Stomach (tissue), 4 donors: Measurements from ENCODE around the gene FRMD8.
A peak's percentile ranks its signal among the peaks of the same experiment; 100 is the strongest.

ENCODE experiments used
- CTCF ChIP-seq, 7 experiments: fragments of 450-650 bp in 4 of 7; fragments of 200-600 bp in 3 of 7; sonication (generic) in 3 of 7; IDR thresholded peaks; one replicate each; pipeline ENCODE4 v1.5.1; 2016 to 2019; ENCODE audit warnings: antibody characterized with exemption in 7 of 7, control low read depth in 2 of 7, mild to moderate bottlenecking in 1 of 7
- EP300 ChIP-seq: sonication (generic); formaldehyde crosslinking; IDR thresholded peaks from one replicate; pipeline ENCODE4 v1.6.1; 2017; ENCODE audit warnings: antibody characterized with exemption
- POLR2AphosphoS5 ChIP-seq, 3 donors: sonication (generic); formaldehyde crosslinking; IDR thresholded peaks; one replicate each; pipeline ENCODE4 v1.6.1; 2016; ENCODE audit warnings: antibody characterized with exemption in 3 of 3

GRCh38 chr11:65390996-65391395 is 4.6 kb downstream of the FRMD8 start:
- TF ChIP-seq CTCF (IDR thresholded peaks at IDR 0.05) = no peak
- TF ChIP-seq EP300 = no peak
- TF ChIP-seq POLR2AphosphoS5 (IDR thresholded peaks at IDR 0.05) = peak in 1 of 3 donors; percentile 12
